WTC11 (cell line): ENCODE data around the gene ANKMY2. TPM values are rescaled to one million over a fixed set of nuclear protein-coding genes. Genes with fewer than 3 reads are reported as not detected.

ENCODE experiments used
- ATAC-seq: fragments of 200-7000 bp; cut with Tn5 transposase; 2 replicates; pipeline ENCODE4 v1.10.0; 2021; ENCODE audit warnings: mild to moderate bottlenecking, moderate library complexity
- CTCF ChIA-PET: fragments of 300-600 bp; sonication (Branson Sonifier 250); formaldehyde crosslinking; loops from one replicate; lab custom pipeline; 2021; ENCODE audit warnings: antibody characterized with exemption; lab: Charles Lee
- POLR2A ChIA-PET: fragments of 350-600 bp; sonication (Branson Sonifier 250); formaldehyde crosslinking; loops from one replicate; lab custom pipeline; 2021; ENCODE audit warnings: antibody characterized with exemption; lab: Charles Lee
- DNase-seq: peaks from one replicate; pipeline ENCODE4 v3.0.0; 2021; ENCODE audit warnings: low spot score
- H3K27ac Mint-ChIP-seq: 2 replicates; pipeline ENCODE4 v1.8.0; 2021; ENCODE audit warnings: mixed read lengths
- H3K27me3 Mint-ChIP-seq: 2 replicates; pipeline ENCODE4 v1.8.0; 2021; ENCODE audit warnings: low read depth, mild to moderate bottlenecking, moderate library complexity, mixed read lengths
- H3K36me3 Mint-ChIP-seq: 2 replicates; pipeline ENCODE4 v1.8.0; 2021; ENCODE audit warnings: mixed read lengths
- H3K4me1 Mint-ChIP-seq: 2 replicates; pipeline ENCODE4 v1.8.0; 2022; ENCODE audit warnings: mixed read lengths
- H3K4me3 Mint-ChIP-seq: 2 replicates; pipeline ENCODE4 v1.8.0; 2021; ENCODE audit warnings: mild to moderate bottlenecking, moderate library complexity, mixed read lengths
- H3K9me3 Mint-ChIP-seq: 2 replicates; pipeline ENCODE4 v1.8.0; 2021; ENCODE audit warnings: mixed read lengths
- ARID4B ChIP-seq: sonication (generic); formaldehyde crosslinking; IDR thresholded peaks from 2 replicates; pipeline ENCODE4 v1.8.0; 2023; ENCODE audit warnings: missing genetic modification reagents, mild to moderate bottlenecking, borderline replicate concordance
- ATF2 ChIP-seq: sonication (generic); formaldehyde crosslinking; IDR thresholded peaks from 2 replicates; pipeline ENCODE4 v1.8.1; 2022; ENCODE audit warnings: low read depth, missing genetic modification reagents, borderline replicate concordance
- E2F1 ChIP-seq: sonication (generic); formaldehyde crosslinking; IDR thresholded peaks from 2 replicates; pipeline ENCODE4 v1.8.0; 2022; ENCODE audit warnings: mild to moderate bottlenecking, missing genetic modification reagents
- ERG ChIP-seq: fragments of 250-450 bp; sonication (Bioruptor Pico); IDR thresholded peaks from 2 replicates; pipeline ENCODE4 v1.8.0; 2021; ENCODE audit warnings: mild to moderate bottlenecking
- ETV6 ChIP-seq: sonication (generic); formaldehyde crosslinking; IDR thresholded peaks from 2 replicates; pipeline ENCODE4 v1.8.1; 2022; ENCODE audit warnings: mild to moderate bottlenecking, missing genetic modification reagents
- FOXJ3 ChIP-seq: sonication (generic); formaldehyde crosslinking; IDR thresholded peaks from 2 replicates; pipeline ENCODE4 v1.9.0; 2021; ENCODE audit warnings: missing genetic modification reagents, mild to moderate bottlenecking, borderline replicate concordance
- FOXP1 ChIP-seq: sonication (generic); formaldehyde crosslinking; IDR thresholded peaks from 2 replicates; pipeline ENCODE4 v1.8.0; 2022; ENCODE audit warnings: missing genetic modification reagents, mild to moderate bottlenecking, moderate library complexity, borderline replicate concordance
- HMGXB4 ChIP-seq: sonication (generic); formaldehyde crosslinking; IDR thresholded peaks from 2 replicates; pipeline ENCODE4 v1.8.1; 2023; ENCODE audit warnings: mild to moderate bottlenecking, moderate library complexity, missing genetic modification reagents
- IRF2 ChIP-seq: sonication (generic); formaldehyde crosslinking; IDR thresholded peaks from 2 replicates; pipeline ENCODE4 v1.8.0; 2022; ENCODE audit warnings: low read depth, missing genetic modification reagents, borderline replicate concordance
- MAX ChIP-seq: sonication (generic); formaldehyde crosslinking; IDR thresholded peaks from 2 replicates; pipeline ENCODE4 v1.8.0; 2022; ENCODE audit warnings: mild to moderate bottlenecking, missing genetic modification reagents
- MXD4 ChIP-seq: fragments of 250-450 bp; sonication (Bioruptor Pico); IDR thresholded peaks from 2 replicates; pipeline ENCODE4 v1.8.0; 2021; ENCODE audit warnings: mild to moderate bottlenecking, moderate library complexity, borderline replicate concordance
- NFE2L1 ChIP-seq: sonication (generic); formaldehyde crosslinking; IDR thresholded peaks from 2 replicates; pipeline ENCODE4 v1.8.1; 2023; ENCODE audit warnings: missing genetic modification reagents
- NFYB ChIP-seq: sonication (generic); formaldehyde crosslinking; conservative IDR thresholded peaks from 2 replicates; pipeline ENCODE4 v1.8.0; 2022; ENCODE audit warnings: low read depth, missing genetic modification reagents
- TP53 ChIP-seq: sonication (generic); formaldehyde crosslinking; IDR thresholded peaks from 2 replicates; pipeline ENCODE4 v1.8.1; 2023; ENCODE audit warnings: mild to moderate bottlenecking, missing genetic modification reagents
- ZNF232 ChIP-seq: sonication (generic); formaldehyde crosslinking; IDR thresholded peaks from 2 replicates; pipeline ENCODE4 v1.8.0; 2022; ENCODE audit warnings: mild to moderate bottlenecking, missing genetic modification reagents
- ZNF423 ChIP-seq: fragments of 250-450 bp; sonication (Bioruptor Pico); IDR thresholded peaks from 2 replicates; pipeline ENCODE4 v2.1.2; 2022; ENCODE audit warnings: mild to moderate bottlenecking, moderate library complexity
- ZNF532 ChIP-seq: fragments of 250-450 bp; sonication (Bioruptor Pico); IDR thresholded peaks from 2 replicates; pipeline ENCODE4 v1.9.0; 2021; ENCODE audit warnings: mild to moderate bottlenecking, borderline replicate concordance
- ZNF671 ChIP-seq: fragments of 250-450 bp; sonication (Bioruptor Pico); IDR thresholded peaks from 2 replicates; pipeline ENCODE4 v1.8.0; 2021; ENCODE audit warnings: mild to moderate bottlenecking
- ZSCAN18 ChIP-seq: fragments of 250-450 bp; sonication (Bioruptor Pico); IDR thresholded peaks from 2 replicates; pipeline ENCODE4 v2.1.2; 2022; ENCODE audit warnings: mild to moderate bottlenecking, moderate library complexity
- total RNA-seq: library from RNA; stranded (reverse); gene quantifications from 3 replicates; pipeline ENCODE4 v1.2.3, GENCODE V29; 2021

Gene ANKMY2
- total RNA-seq, 1 experiment from 2014 or later: 13.6 TPM

- H3K4me1 Mint-ChIP-seq: peaks cover 3% of the 10 kb centered on the region; the same call in 1 of the 2 replicates
- no peak for DNase-seq
- H3K27me3 Mint-ChIP-seq: no peaks in the 10 kb centered on the region
- TF ChIP-seq FOXJ3 (CRISPR knock-in tag): no peak
- no peak for TF ChIP-seq HMGXB4 (CRISPR knock-in tag)
- TF ChIP-seq ERG (CRISPR knock-in tag): no peak
- no peak for TF ChIP-seq NFE2L1 (CRISPR knock-in tag)
- no peak for TF ChIP-seq E2F1 (CRISPR knock-in tag)
- no peak for TF ChIP-seq ATF2 (CRISPR knock-in tag)
- TF ChIP-seq ZNF232 (CRISPR knock-in tag): no peak
- no peak for TF ChIP-seq ZNF532 (CRISPR knock-in tag)
- TF ChIP-seq ETV6: no peak
- no peak for TF ChIP-seq MXD4 (CRISPR knock-in tag)
- no peak for TF ChIP-seq ZNF423 (CRISPR knock-in tag)
- no peak for TF ChIP-seq NFYB (CRISPR knock-in tag)
- no peak for TF ChIP-seq MAX
- no peak for TF ChIP-seq FOXP1 (CRISPR knock-in tag)
- TF ChIP-seq TP53 (CRISPR knock-in tag): no peak
- no peak for TF ChIP-seq ZNF671 (CRISPR knock-in tag)
- no peak for TF ChIP-seq ZSCAN18
- TF ChIP-seq IRF2: no peak
- TF ChIP-seq ARID4B: no peak
- TF ChIP-seq, all 79 proteins: peak for 0
- no peak for ATAC-seq
- Mint-ChIP-seq H3K4me3 (no peak overlapping the region), H3K27ac (no peak overlapping the region), H3K9me3 (no peaks in the 10 kb centered on the region), H3K36me3 (no peaks in the 10 kb centered on the region)
- ChIA-PET CTCF (interaction anchor here (1.3 kb wide), 1 partner anchor 14 kb away, joined by 4 read pairs; no protein-coding TSS in a partner anchor), POLR2A (no interaction called here)
Measured at GRCh38 chr7:16579216-16579615, 66.3 kb downstream of the ANKMY2 start.
